PFSK-1 (cell line): ENCODE measurements around the gene CLTRN.

Experiments
- FOXP2 ChIP-seq: optimal IDR thresholded peaks from 2 replicates; pipeline ENCODE3; 2011; ENCODE audit warnings: borderline replicate concordance, control low read depth, inconsistent platforms; ENCODE audit not compliant: insufficient read depth; ENCODE audit errors: extremely low read length, extremely low read depth
- POLR2AphosphoS5 ChIP-seq: IDR thresholded peaks from 2 replicates; pipeline ENCODE4 v1.6.1; 2012; ENCODE audit warnings: low read depth, mild to moderate bottlenecking, control low read depth, low read length, moderate library complexity
- SIN3A ChIP-seq: IDR thresholded peaks from 2 replicates; pipeline ENCODE4 v1.6.1; 2012; ENCODE audit warnings: mild to moderate bottlenecking, low read length, moderate library complexity, borderline replicate concordance; ENCODE audit not compliant: insufficient read depth
- TAF1 ChIP-seq: IDR thresholded peaks from 2 replicates; pipeline ENCODE4 v1.6.1; 2012; ENCODE audit warnings: low read length, control low read depth, borderline replicate concordance; ENCODE audit not compliant: insufficient read depth
- TF ChIP-seq, protein P1 (sequence below), 2 experiments: IDR thresholded peaks; 2 replicates each; pipeline versions ENCODE4 v1.6.1 to v1.8.0; 2011 to 2012; ENCODE audit warnings: low read depth in 2 of 2, low read length in 2 of 2, control low read depth in 1 of 2, inconsistent platforms in 1 of 2, mild to moderate bottlenecking in 1 of 2, moderate library complexity in 1 of 2; ENCODE audit not compliant: insufficient read depth in 1 of 2

CLTRN gene

DNA sequence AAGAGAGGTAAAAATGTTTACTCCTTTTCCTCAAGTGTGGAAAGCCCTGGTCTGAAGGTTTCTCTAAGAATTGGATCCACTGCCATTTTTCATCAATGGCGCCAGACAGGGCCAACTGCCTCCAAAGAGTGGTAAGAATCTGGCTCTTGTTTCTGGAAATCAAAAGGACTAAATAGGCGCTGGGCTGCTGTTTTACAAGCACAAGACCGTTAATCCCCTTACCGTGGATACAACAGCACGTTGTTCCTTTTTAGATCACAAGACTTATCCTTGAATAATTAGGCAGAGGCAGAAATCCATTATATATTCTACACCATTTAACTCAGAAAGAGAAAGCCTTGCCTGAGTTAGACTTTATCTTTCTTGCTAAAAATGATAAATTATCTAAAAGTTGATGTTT, 10.6 kb downstream of the CLTRN start:
- TF ChIP-seq POLR2AphosphoS5 (no peak), TAF1 (no peak), SIN3A (no peak), FOXP2 (no peak)
- TF ChIP-seq, protein P1, sequence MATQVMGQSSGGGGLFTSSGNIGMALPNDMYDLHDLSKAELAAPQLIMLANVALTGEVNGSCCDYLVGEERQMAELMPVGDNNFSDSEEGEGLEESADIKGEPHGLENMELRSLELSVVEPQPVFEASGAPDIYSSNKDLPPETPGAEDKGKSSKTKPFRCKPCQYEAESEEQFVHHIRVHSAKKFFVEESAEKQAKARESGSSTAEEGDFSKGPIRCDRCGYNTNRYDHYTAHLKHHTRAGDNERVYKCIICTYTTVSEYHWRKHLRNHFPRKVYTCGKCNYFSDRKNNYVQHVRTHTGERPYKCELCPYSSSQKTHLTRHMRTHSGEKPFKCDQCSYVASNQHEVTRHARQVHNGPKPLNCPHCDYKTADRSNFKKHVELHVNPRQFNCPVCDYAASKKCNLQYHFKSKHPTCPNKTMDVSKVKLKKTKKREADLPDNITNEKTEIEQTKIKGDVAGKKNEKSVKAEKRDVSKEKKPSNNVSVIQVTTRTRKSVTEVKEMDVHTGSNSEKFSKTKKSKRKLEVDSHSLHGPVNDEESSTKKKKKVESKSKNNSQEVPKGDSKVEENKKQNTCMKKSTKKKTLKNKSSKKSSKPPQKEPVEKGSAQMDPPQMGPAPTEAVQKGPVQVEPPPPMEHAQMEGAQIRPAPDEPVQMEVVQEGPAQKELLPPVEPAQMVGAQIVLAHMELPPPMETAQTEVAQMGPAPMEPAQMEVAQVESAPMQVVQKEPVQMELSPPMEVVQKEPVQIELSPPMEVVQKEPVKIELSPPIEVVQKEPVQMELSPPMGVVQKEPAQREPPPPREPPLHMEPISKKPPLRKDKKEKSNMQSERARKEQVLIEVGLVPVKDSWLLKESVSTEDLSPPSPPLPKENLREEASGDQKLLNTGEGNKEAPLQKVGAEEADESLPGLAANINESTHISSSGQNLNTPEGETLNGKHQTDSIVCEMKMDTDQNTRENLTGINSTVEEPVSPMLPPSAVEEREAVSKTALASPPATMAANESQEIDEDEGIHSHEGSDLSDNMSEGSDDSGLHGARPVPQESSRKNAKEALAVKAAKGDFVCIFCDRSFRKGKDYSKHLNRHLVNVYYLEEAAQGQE (IDR thresholded peaks at IDR 0.05; ENCODE audit: insufficient read depth in 1 of 2, low read depth in 2 of 2, low read length in 2 of 2), result no peak

GRCh38 chrX:15646543-15646942, 18.1 kb downstream of the CLTRN start:
- TF ChIP-seq, protein P1 (IDR thresholded peaks at IDR 0.05; ENCODE audit: insufficient read depth in 1 of 2, low read depth in 2 of 2, low read length in 2 of 2), result no peak
- TF ChIP-seq TAF1, result no peak
- TF ChIP-seq SIN3A, result no peak
- no peak for TF ChIP-seq POLR2AphosphoS5
- no peak for TF ChIP-seq FOXP2

GRCh38 chrX:15646031-15646430, 18.6 kb downstream of the CLTRN start:
- no peak for TF ChIP-seq SIN3A
- TF ChIP-seq TAF1, result no peak
- TF ChIP-seq, protein P1 (IDR thresholded peaks at IDR 0.05; ENCODE audit: insufficient read depth in 1 of 2, low read depth in 2 of 2, low read length in 2 of 2), result no peak
- TF ChIP-seq POLR2AphosphoS5, result no peak
- TF ChIP-seq FOXP2, result no peak

DNA sequence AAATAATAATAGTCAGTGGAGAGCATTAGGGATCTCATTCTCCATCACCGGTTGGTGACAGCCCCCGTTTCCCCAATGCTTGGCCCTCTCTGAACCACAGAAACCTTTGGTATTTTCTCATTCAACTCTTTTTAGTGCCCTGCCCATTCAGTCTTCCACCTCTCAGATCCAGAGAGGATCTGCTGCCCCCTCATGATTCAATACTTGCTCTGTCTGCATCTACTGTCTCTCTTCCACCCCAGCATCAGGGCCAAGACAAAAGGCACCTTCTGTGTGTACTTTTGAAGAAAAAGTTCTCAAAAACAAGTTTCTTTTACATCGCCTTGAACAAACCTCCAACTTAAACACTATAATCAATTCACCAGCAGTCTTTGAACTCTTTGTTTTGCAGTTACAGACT, 19.3 kb downstream of the CLTRN start:
- TF ChIP-seq POLR2AphosphoS5 (no peak), FOXP2 (no peak), SIN3A (no peak), TAF1 (no peak)
- TF ChIP-seq, protein P1 (IDR thresholded peaks at IDR 0.05; ENCODE audit: insufficient read depth in 1 of 2, low read depth in 2 of 2, low read length in 2 of 2), result no peak

- TF ChIP-seq, protein P1 (IDR thresholded peaks at IDR 0.05; ENCODE audit: insufficient read depth in 1 of 2, low read depth in 2 of 2, low read length in 2 of 2), result no peak
- TF ChIP-seq POLR2AphosphoS5, result no peak
- no peak for TF ChIP-seq FOXP2
- TF ChIP-seq TAF1, result no peak
- no peak for TF ChIP-seq SIN3A
These were observed 20.1 kb downstream of the CLTRN start for GRCh38 chrX:15644560-15644872.
